Measurements from ENCODE around the gene PHYKPL. TPM values are rescaled to one million over a fixed set of nuclear protein-coding genes. Genes with fewer than 3 reads are reported as not detected.

Gene PHYKPL
- total RNA-seq, 1 experiment from 2014 or later, result 43.2 TPM

- POLR2A ChIA-PET, result no interaction called here
- CTCF ChIA-PET, result no interaction called here
- intact Hi-C loops (cut with micrococcal nuclease; ENCODE audit: unreplicated experiment) (no loop called here), in situ Hi-C loops (cut with HindIII; ENCODE audit: low pct_unique_long_range_greater_than_20kb, low sequenced_read_pairs) (no loop called here)
- ATAC-seq (no peak), DNase-seq (ENCODE audit: low read depth, low spot score) (no peak)
- H3K9me3 ChIP-seq (ENCODE audit: control insufficient read depth, insufficient read depth, low read depth, low read length), result no peaks in the 10 kb centered on the region
- H3K27me3 ChIP-seq (ENCODE audit: control insufficient read depth, insufficient read depth, low read length), result no peaks in the 10 kb centered on the region
- TF ChIP-seq, protein P1, sequence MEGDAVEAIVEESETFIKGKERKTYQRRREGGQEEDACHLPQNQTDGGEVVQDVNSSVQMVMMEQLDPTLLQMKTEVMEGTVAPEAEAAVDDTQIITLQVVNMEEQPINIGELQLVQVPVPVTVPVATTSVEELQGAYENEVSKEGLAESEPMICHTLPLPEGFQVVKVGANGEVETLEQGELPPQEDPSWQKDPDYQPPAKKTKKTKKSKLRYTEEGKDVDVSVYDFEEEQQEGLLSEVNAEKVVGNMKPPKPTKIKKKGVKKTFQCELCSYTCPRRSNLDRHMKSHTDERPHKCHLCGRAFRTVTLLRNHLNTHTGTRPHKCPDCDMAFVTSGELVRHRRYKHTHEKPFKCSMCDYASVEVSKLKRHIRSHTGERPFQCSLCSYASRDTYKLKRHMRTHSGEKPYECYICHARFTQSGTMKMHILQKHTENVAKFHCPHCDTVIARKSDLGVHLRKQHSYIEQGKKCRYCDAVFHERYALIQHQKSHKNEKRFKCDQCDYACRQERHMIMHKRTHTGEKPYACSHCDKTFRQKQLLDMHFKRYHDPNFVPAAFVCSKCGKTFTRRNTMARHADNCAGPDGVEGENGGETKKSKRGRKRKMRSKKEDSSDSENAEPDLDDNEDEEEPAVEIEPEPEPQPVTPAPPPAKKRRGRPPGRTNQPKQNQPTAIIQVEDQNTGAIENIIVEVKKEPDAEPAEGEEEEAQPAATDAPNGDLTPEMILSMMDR (IDR thresholded peaks at IDR 0.05), result no peak
- no peak for TF ChIP-seq POLR2AphosphoS5 (IDR thresholded peaks at IDR 0.05; ENCODE audit: low read depth, low read length)
- no peak for TF ChIP-seq TCF7L2 (IDR thresholded peaks at IDR 0.05; ENCODE audit: low read depth, low read length)
- TF ChIP-seq REST (IDR thresholded peaks at IDR 0.05; ENCODE audit: insufficient read depth in 1 of 2, low read depth in 2 of 2, low read length in 1 of 2), result no peak
- TF ChIP-seq SIN3A (IDR thresholded peaks at IDR 0.05; ENCODE audit: borderline replicate concordance, insufficient read depth, low read depth, low read length), result no peak
- H3K27ac ChIP-seq (ENCODE audit: low read length), result no peak overlapping the region
- H3K36me3 ChIP-seq (ENCODE audit: control insufficient read depth, insufficient read depth, low read length), result no peaks in the 10 kb centered on the region
- H3K4me3 ChIP-seq (ENCODE audit: low read depth in 2 of 2, low read length in 2 of 2), result no peak overlapping the region
- no TSS peak for BruUV-seq (replicated peaks)
- no peaks in the 10 kb centered on the region for H3K4me1 ChIP-seq (ENCODE audit: control insufficient read depth, insufficient read depth, low read length)
Measured at GRCh38 chr5:178222292-178222691, 10.3 kb downstream of the PHYKPL start.

DNA sequence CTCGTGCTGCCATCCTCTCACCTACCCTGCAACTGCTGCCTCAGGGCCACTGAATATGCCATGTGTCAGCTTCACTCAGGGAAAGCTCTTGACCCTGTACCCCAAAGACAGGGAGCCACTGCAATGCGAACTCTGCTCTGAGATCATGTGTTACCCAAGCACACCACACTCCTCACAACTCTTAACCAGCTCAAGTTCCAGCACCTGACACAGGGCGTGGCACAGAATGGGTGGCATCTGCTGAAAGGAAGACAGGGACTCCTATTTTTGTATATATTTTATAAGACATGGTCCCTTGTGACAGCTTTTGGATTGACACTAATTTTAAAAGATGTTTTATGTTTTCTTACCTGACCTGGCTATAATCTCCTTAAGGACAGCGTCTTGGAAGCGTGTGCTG, 10.7 kb downstream of the PHYKPL start:
- Histone ChIP-seq H3K4me3 (ENCODE audit: low read depth in 2 of 2, low read length in 2 of 2) (no peak overlapping the region), H3K27me3 (ENCODE audit: control insufficient read depth, insufficient read depth, low read length) (no peaks in the 10 kb centered on the region), H3K36me3 (ENCODE audit: control insufficient read depth, insufficient read depth, low read length) (no peaks in the 10 kb centered on the region), H3K4me1 (ENCODE audit: control insufficient read depth, insufficient read depth, low read length) (no peaks in the 10 kb centered on the region), H3K9me3 (ENCODE audit: control insufficient read depth, insufficient read depth, low read depth, low read length) (no peaks in the 10 kb centered on the region), H3K27ac (ENCODE audit: low read length) (no peak overlapping the region)
- ATAC-seq (peak; percentile 18; the same call in 1 of the 2 replicates), DNase-seq (ENCODE audit: low read depth, low spot score) (no peak)
- intact Hi-C loops (cut with micrococcal nuclease; ENCODE audit: unreplicated experiment), result no loop called here
- TF ChIP-seq SIN3A (IDR thresholded peaks at IDR 0.05; ENCODE audit: borderline replicate concordance, insufficient read depth, low read depth, low read length), result no peak
- TF ChIP-seq, protein P1 (IDR thresholded peaks at IDR 0.05), result no peak
- no peak for TF ChIP-seq TCF7L2 (IDR thresholded peaks at IDR 0.05; ENCODE audit: low read depth, low read length)
- no peak for TF ChIP-seq REST (IDR thresholded peaks at IDR 0.05; ENCODE audit: insufficient read depth in 1 of 2, low read depth in 2 of 2, low read length in 1 of 2)
- no peak for TF ChIP-seq POLR2AphosphoS5 (IDR thresholded peaks at IDR 0.05; ENCODE audit: low read depth, low read length)
- CTCF ChIA-PET, result no interaction called here
- no TSS peak for BruUV-seq (replicated peaks)
- in situ Hi-C loops (cut with HindIII; ENCODE audit: low pct_unique_long_range_greater_than_20kb, low sequenced_read_pairs), result no loop called here
- POLR2A ChIA-PET, result interaction anchor here (0.6 kb wide), 1 partner anchor 38 kb away, joined by 10 read pairs; no protein-coding TSS in a partner anchor
